A549 (cell line): ENCODE data around the gene SLC10A3.

Source experiments
- CHD4 ChIP-seq: fragments of 200-600 bp; sonication (generic); IDR thresholded peaks from 2 replicates; pipeline ENCODE4 v1.6.1; 2016; ENCODE audit warnings: antibody characterized with exemption, mild to moderate bottlenecking, borderline replicate concordance
- NFE2L2 ChIP-seq: fragments of 150-350 bp; conservative IDR thresholded peaks from 2 replicates; pipeline ENCODE4 v1.6.1; 2014; ENCODE audit warnings: low read length
- TF ChIP-seq, protein P1 (sequence below): fragments of 450-650 bp; IDR thresholded peaks from 2 replicates; pipeline ENCODE4 v1.6.1; 2014; ENCODE audit warnings: antibody characterized with exemption

- TF ChIP-seq, protein P1, sequence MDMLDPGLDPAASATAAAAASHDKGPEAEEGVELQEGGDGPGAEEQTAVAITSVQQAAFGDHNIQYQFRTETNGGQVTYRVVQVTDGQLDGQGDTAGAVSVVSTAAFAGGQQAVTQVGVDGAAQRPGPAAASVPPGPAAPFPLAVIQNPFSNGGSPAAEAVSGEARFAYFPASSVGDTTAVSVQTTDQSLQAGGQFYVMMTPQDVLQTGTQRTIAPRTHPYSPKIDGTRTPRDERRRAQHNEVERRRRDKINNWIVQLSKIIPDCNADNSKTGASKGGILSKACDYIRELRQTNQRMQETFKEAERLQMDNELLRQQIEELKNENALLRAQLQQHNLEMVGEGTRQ = no peak
- TF ChIP-seq NFE2L2 = no peak
- no peak for TF ChIP-seq CHD4
Measured at GRCh38 chrX:154443479-154443910, 46.9 kb downstream of the SLC10A3 start.
